ENCODE measurements around the gene VGF.

DNA sequence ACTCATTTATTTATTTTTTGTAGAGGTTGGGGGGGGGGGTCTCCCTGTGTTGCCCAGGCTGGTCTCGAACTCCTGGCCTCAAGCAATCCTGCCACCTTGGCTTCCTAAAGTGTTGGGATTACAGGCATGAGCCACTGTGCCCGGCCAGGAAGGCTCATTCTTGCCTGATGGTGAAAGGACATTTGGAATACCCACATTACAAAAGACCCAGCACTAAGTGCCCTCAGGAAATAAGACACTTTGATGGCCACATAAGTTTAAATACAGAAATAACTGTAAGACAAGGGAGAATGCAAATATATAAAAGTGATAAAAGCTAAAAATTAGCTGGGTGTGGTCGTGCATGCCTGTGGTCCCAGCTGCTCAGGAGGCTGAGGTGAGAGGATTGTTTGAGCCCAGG is 46.5 kb downstream of the VGF start:
- TF ChIP-seq, protein P1, sequence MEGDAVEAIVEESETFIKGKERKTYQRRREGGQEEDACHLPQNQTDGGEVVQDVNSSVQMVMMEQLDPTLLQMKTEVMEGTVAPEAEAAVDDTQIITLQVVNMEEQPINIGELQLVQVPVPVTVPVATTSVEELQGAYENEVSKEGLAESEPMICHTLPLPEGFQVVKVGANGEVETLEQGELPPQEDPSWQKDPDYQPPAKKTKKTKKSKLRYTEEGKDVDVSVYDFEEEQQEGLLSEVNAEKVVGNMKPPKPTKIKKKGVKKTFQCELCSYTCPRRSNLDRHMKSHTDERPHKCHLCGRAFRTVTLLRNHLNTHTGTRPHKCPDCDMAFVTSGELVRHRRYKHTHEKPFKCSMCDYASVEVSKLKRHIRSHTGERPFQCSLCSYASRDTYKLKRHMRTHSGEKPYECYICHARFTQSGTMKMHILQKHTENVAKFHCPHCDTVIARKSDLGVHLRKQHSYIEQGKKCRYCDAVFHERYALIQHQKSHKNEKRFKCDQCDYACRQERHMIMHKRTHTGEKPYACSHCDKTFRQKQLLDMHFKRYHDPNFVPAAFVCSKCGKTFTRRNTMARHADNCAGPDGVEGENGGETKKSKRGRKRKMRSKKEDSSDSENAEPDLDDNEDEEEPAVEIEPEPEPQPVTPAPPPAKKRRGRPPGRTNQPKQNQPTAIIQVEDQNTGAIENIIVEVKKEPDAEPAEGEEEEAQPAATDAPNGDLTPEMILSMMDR (IDR thresholded peaks at IDR 0.05), result no peak
- TF ChIP-seq ZFX (IDR thresholded peaks at IDR 0.05; ENCODE audit: borderline replicate concordance), result no peak
